ENCODE data around the gene ELAC2. TPM values are rescaled to one million over a fixed set of nuclear protein-coding genes. Genes with fewer than 3 reads are reported as not detected.

Gene ELAC2
- total RNA-seq, 4 donors from 2014 or later: 85.7 to 143 (median 87.1) TPM

DNA sequence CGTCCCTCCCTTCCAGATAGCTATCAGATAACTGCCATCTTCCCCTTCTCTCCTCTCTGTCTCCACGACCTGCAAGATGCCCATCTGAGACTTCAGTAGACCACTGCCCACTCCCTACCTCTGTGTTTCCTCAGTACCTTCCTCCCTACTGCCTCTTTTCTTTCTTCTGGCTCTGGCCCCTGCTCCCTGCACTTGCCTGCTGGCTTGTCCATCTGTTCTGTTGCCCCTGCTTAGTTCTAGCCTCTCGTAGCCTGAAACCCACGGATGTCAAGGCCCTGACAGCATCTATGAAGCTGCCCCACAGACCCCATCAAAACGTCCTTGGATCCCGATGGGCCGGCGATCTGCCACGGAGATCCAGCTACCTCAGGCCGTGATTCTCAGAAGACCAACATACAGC, 53.0 kb downstream of the ELAC2 start:
- Histone ChIP-seq H3K9me3 (no peaks in the 10 kb centered on the region), H3K27ac (no peak overlapping the region), H3K36me3 (no peaks in the 10 kb centered on the region), H3K4me1 (no peaks in the 10 kb centered on the region), H3K27me3 (no peaks in the 10 kb centered on the region), H3K4me3 (no peak overlapping the region)
- no peak for TF ChIP-seq EP300 (IDR thresholded peaks at IDR 0.05)
- TF ChIP-seq, protein P1, sequence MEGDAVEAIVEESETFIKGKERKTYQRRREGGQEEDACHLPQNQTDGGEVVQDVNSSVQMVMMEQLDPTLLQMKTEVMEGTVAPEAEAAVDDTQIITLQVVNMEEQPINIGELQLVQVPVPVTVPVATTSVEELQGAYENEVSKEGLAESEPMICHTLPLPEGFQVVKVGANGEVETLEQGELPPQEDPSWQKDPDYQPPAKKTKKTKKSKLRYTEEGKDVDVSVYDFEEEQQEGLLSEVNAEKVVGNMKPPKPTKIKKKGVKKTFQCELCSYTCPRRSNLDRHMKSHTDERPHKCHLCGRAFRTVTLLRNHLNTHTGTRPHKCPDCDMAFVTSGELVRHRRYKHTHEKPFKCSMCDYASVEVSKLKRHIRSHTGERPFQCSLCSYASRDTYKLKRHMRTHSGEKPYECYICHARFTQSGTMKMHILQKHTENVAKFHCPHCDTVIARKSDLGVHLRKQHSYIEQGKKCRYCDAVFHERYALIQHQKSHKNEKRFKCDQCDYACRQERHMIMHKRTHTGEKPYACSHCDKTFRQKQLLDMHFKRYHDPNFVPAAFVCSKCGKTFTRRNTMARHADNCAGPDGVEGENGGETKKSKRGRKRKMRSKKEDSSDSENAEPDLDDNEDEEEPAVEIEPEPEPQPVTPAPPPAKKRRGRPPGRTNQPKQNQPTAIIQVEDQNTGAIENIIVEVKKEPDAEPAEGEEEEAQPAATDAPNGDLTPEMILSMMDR (IDR thresholded peaks at IDR 0.05): no peak
- no peak for TF ChIP-seq POLR2AphosphoS5 (IDR thresholded peaks at IDR 0.05)
- TF ChIP-seq POLR2A (IDR thresholded peaks at IDR 0.05): no peak
- WGBS: 88% methylated on average over 10 of the region's 10 CpGs
- no peak for DNase-seq (ENCODE audit: low spot score in 2 of 2)

DNA sequence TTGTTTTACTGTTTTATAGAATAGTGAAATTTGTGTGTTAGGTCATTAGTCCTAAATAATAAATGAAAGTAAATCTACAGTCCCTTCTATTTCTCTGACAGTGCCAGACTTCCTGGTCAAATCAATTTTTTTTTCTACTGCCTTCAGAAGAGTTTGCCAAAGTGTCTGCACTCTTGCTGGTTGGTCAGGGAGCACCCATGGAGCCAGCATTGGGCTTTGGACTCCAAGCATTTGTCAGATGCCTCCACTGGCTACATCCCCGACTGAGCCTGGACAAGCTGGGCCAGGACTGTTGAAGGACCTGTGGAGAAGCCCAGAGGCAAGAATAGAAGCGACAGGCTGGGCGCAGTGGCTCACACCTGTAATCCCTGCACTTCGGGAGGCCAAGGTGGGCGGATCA, 53.7 kb downstream of the ELAC2 start:
- Histone ChIP-seq H3K27ac (no peak overlapping the region), H3K9me3 (no peaks in the 10 kb centered on the region), H3K36me3 (no peaks in the 10 kb centered on the region), H3K4me3 (no peak overlapping the region), H3K4me1 (no peaks in the 10 kb centered on the region), H3K27me3 (no peaks in the 10 kb centered on the region)
- WGBS: 90% methylated on average over 5 of the region's 5 CpGs
- TF ChIP-seq EP300 (IDR thresholded peaks at IDR 0.05) (no peak), POLR2A (IDR thresholded peaks at IDR 0.05) (no peak), POLR2AphosphoS5 (IDR thresholded peaks at IDR 0.05) (no peak)
- TF ChIP-seq, protein P1 (IDR thresholded peaks at IDR 0.05): no peak
- DNase-seq (ENCODE audit: low spot score in 2 of 2): no peak

DNA sequence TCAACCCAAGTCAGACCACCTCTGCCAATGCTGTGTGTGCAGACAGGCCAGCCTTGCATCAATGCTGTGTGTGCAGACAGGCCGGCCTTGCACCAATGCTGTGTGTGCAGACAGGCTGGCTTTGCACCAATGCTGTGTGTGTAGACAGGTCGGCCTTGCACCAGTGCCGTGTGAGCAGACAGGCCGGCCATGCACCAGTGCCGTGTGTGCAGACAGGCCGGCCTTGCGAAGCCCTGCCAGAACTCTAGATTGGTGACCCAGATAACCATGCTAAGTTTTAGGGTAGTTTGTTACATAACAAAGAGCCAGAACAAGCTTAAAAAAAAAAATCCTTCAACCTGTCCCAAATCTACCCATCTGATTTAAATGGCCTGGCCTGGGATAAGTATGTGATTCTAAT, 54.3 kb downstream of the ELAC2 start:
- DNase-seq (ENCODE audit: low spot score in 2 of 2): no peak
- 97% methylated on average over 6 of the region's 7 CpGs for WGBS
- Histone ChIP-seq H3K27ac (no peak overlapping the region), H3K4me1 (no peaks in the 10 kb centered on the region), H3K27me3 (no peaks in the 10 kb centered on the region), H3K9me3 (no peaks in the 10 kb centered on the region), H3K4me3 (no peak overlapping the region), H3K36me3 (no peaks in the 10 kb centered on the region)
- TF ChIP-seq, protein P1 (IDR thresholded peaks at IDR 0.05): no peak
- no peak for TF ChIP-seq EP300 (IDR thresholded peaks at IDR 0.05)
- TF ChIP-seq POLR2A (IDR thresholded peaks at IDR 0.05): no peak
- TF ChIP-seq POLR2AphosphoS5 (IDR thresholded peaks at IDR 0.05): no peak

DNA sequence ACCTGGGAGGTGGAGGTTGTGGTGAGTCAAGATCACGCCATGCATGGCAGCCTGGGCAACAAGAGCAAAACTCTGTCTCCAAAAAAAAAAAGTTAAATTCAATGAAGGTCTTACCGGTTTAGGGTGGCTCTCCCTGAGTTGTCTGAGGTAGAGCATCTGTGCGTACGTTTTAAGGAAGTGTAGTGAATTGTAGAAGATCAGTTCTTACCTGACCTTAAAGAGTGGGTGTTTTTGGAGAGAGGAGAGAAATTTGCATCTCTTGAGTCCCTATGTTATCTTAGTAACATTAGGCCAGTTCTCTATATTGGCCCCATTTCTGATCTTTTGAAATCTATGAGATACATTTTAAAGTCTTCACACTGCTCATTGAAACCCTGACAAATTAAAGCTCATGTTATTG, 56.2 kb downstream of the ELAC2 start:
- TF ChIP-seq POLR2A (IDR thresholded peaks at IDR 0.05) (no peak), POLR2AphosphoS5 (IDR thresholded peaks at IDR 0.05) (no peak), EP300 (IDR thresholded peaks at IDR 0.05) (no peak)
- TF ChIP-seq, protein P1 (IDR thresholded peaks at IDR 0.05): no peak
- no peaks in the 10 kb centered on the region for H3K36me3 ChIP-seq
- no peaks in the 10 kb centered on the region for H3K27me3 ChIP-seq
- no peaks in the 10 kb centered on the region for H3K4me1 ChIP-seq
- no peak overlapping the region for H3K4me3 ChIP-seq
- peaks cover 4% of the 10 kb centered on the region for H3K9me3 ChIP-seq
- WGBS: 98% methylated on average over 4 of the region's 4 CpGs
- H3K27ac ChIP-seq: no peak overlapping the region
- DNase-seq (ENCODE audit: low spot score in 2 of 2): no peak

DNA sequence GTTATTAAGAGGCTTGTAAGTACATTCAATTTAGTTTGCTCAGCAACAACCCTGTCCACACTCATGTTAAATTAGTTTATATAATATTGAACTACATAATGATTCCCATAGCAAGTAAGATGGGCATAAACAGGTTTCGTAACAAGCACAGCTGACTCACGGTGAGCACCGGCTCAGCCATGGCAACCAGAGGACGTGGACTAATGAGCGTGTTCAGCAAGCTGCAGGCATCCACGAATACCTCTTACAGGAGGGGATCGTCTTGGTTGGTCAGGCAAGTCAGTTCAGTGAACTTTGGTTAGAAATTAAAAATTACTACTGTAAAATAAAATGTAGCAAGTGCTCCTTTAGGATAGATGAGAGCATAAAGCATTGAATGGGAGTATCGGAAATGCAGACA, 58.4 kb downstream of the ELAC2 start:
- Histone ChIP-seq H3K27me3 (no peaks in the 10 kb centered on the region), H3K36me3 (no peaks in the 10 kb centered on the region), H3K4me3 (no peak overlapping the region), H3K4me1 (no peaks in the 10 kb centered on the region), H3K9me3 (peaks cover 4% of the 10 kb centered on the region), H3K27ac (no peak overlapping the region)
- no peak for DNase-seq (ENCODE audit: low spot score in 2 of 2)
- WGBS: 92% methylated on average over 8 of the region's 8 CpGs
- TF ChIP-seq POLR2A (IDR thresholded peaks at IDR 0.05): no peak
- no peak for TF ChIP-seq EP300 (IDR thresholded peaks at IDR 0.05)
- TF ChIP-seq, protein P1 (IDR thresholded peaks at IDR 0.05): no peak
- TF ChIP-seq POLR2AphosphoS5 (IDR thresholded peaks at IDR 0.05): no peak
